Liver (tissue), 9 donors: ENCODE results near the gene FGD4. TPM values are rescaled to one million over a fixed set of nuclear protein-coding genes. Genes with fewer than 3 reads are reported as not detected.

ENCODE experiments used
- DNase-seq: peaks from one replicate; pipeline ENCODE4 v3.0.0-alpha.2; 2017; ENCODE audit warnings: low spot score
- H3K27ac ChIP-seq, 2 donors: one replicate each; pipeline ENCODE4 v1.7.0; 2013; ENCODE audit warnings: inconsistent platforms in 2 of 2, low read length in 2 of 2, control low read depth in 1 of 2, low read depth in 1 of 2, mild to moderate bottlenecking in 1 of 2
- H3K27me3 ChIP-seq, 4 donors: one replicate each; pipeline versions ENCODE4 v1.6.1 to v1.7.0; 2013; ENCODE audit warnings: low read length in 3 of 4, inconsistent platforms in 1 of 4, mild to moderate bottlenecking in 1 of 4, moderate library complexity in 1 of 4; ENCODE audit not compliant: control insufficient read depth in 4 of 4, insufficient read depth in 4 of 4
- H3K36me3 ChIP-seq, 4 donors: one replicate each; pipeline versions ENCODE4 v1.6.1 to v1.7.0; 2013; ENCODE audit warnings: low read length in 3 of 4, mild to moderate bottlenecking in 3 of 4, low read depth in 1 of 4, moderate library complexity in 1 of 4; ENCODE audit not compliant: control insufficient read depth in 4 of 4, insufficient read depth in 3 of 4
- H3K4me1 ChIP-seq, 4 donors: one replicate each; pipeline versions ENCODE4 v1.6.1 to v1.7.0; 2013; ENCODE audit warnings: low read length in 3 of 4, mild to moderate bottlenecking in 3 of 4, moderate library complexity in 1 of 4; ENCODE audit not compliant: control insufficient read depth in 4 of 4, insufficient read depth in 4 of 4
- H3K4me3 ChIP-seq, 3 donors: one replicate each; pipeline versions ENCODE4 v1.6.1 to v1.7.0; 2013; ENCODE audit warnings: low read length in 3 of 3, control low read depth in 1 of 3, low read depth in 1 of 3, mild to moderate bottlenecking in 1 of 3
- H3K9ac ChIP-seq, 2 donors: one replicate each; pipeline ENCODE4 v1.7.0; 2013; ENCODE audit warnings: low read length in 2 of 2, mild to moderate bottlenecking in 2 of 2, moderate library complexity in 2 of 2, control low read depth in 1 of 2, low read depth in 1 of 2
- H3K9me3 ChIP-seq, 4 donors: one replicate each; pipeline versions ENCODE4 v1.6.1 to v1.7.0; 2013; ENCODE audit warnings: low read length in 3 of 4; ENCODE audit not compliant: control insufficient read depth in 4 of 4
- ATF3 ChIP-seq: IDR thresholded peaks from 2 replicates; pipeline ENCODE4 v1.6.1; 2016; ENCODE audit warnings: antibody characterized with exemption
- CTCF ChIP-seq: fragments of 150-350 bp; IDR thresholded peaks from 2 replicates; pipeline ENCODE4 v1.5.1; 2017; ENCODE audit warnings: improper control_type of control experiment, low read depth, low read length; ENCODE audit not compliant: missing input control
- EGR1 ChIP-seq, 2 donors: IDR thresholded peaks; 2 replicates each; pipeline ENCODE4 v1.6.1; 2016 to 2018; ENCODE audit warnings: antibody characterized with exemption in 2 of 2, low read depth in 2 of 2
- FOXA1 ChIP-seq: IDR thresholded peaks from 2 replicates; pipeline ENCODE4 v1.6.1; 2016; ENCODE audit warnings: antibody characterized with exemption
- FOXA2 ChIP-seq: IDR thresholded peaks from 2 replicates; pipeline ENCODE4 v1.6.1; 2016; ENCODE audit warnings: antibody characterized with exemption
- GABPA ChIP-seq, 2 donors: IDR thresholded peaks in 1 of 2; conservative IDR thresholded peaks in 1 of 2; 2 replicates each; pipeline ENCODE4 v1.6.1; 2016; ENCODE audit warnings: antibody characterized with exemption in 2 of 2, mild to moderate bottlenecking in 1 of 2, moderate library complexity in 1 of 2
- HNF4A ChIP-seq, 2 donors: conservative IDR thresholded peaks; 2 replicates each; pipeline ENCODE4 v1.6.1; 2016; ENCODE audit warnings: antibody characterized with exemption in 2 of 2, mild to moderate bottlenecking in 2 of 2
- HNF4G ChIP-seq: IDR thresholded peaks from 2 replicates; pipeline ENCODE4 v1.6.1; 2016; ENCODE audit warnings: antibody characterized with exemption
- JUND ChIP-seq, 2 donors: IDR thresholded peaks; 2 replicates each; pipeline ENCODE4 v1.6.1; 2016; ENCODE audit warnings: antibody characterized with exemption in 2 of 2
- MAX ChIP-seq: IDR thresholded peaks from 2 replicates; pipeline ENCODE4 v1.6.1; 2016; ENCODE audit warnings: antibody characterized with exemption
- NR2F2 ChIP-seq: IDR thresholded peaks from 2 replicates; pipeline ENCODE4 v1.6.1; 2016; ENCODE audit warnings: antibody characterized with exemption
- RAD21 ChIP-seq, 2 donors: IDR thresholded peaks; 2 replicates each; pipeline ENCODE4 v1.6.1; 2016; ENCODE audit warnings: antibody characterized with exemption in 2 of 2, mild to moderate bottlenecking in 2 of 2
- REST ChIP-seq: IDR thresholded peaks from 2 replicates; pipeline ENCODE4 v1.6.1; 2016; ENCODE audit warnings: antibody characterized with exemption, mild to moderate bottlenecking
- RXRA ChIP-seq, 2 donors: IDR thresholded peaks; 2 replicates each; pipeline ENCODE4 v1.6.1; 2017 to 2018; ENCODE audit warnings: antibody characterized with exemption in 2 of 2, mild to moderate bottlenecking in 1 of 2
- SP1 ChIP-seq: IDR thresholded peaks from 2 replicates; pipeline ENCODE4 v1.6.1; 2018; ENCODE audit warnings: antibody characterized with exemption, mild to moderate bottlenecking
- TAF1 ChIP-seq: conservative IDR thresholded peaks from 2 replicates; pipeline ENCODE4 v1.6.1; 2016; ENCODE audit warnings: antibody characterized with exemption, mild to moderate bottlenecking
- YY1 ChIP-seq: IDR thresholded peaks from 2 replicates; pipeline ENCODE4 v1.6.1; 2016; ENCODE audit warnings: antibody characterized with exemption, mild to moderate bottlenecking
- ZBTB33 ChIP-seq: IDR thresholded peaks from 2 replicates; pipeline ENCODE4 v1.6.1; 2016; ENCODE audit warnings: antibody characterized with exemption
- WGBS: extraction: QIAGEN DNeasy Blood & Tissue Kit; methylation state at CpG from one replicate; pipeline ENCODE4 v1.1.7; 2013; 5-methylcytosine and 5-hydroxymethylcytosine counted together
- polyA plus RNA-seq, 2 donors: library from polyadenylated mRNA; stranded (reverse) in 1 of 2; unstranded in 1 of 2; fragments of 200-250 nt in 1 of 2; fragments of >200 nt in 1 of 2; fragmentation: Nextera tagmentation in 1 of 2; extraction: Ambion mirVana in 1 of 2; gene quantifications; one replicate each; pipeline versions ENCODE4 v1.2.1 to v1.2.3, GENCODE V29; 2013 to 2015
- total RNA-seq, 2 donors: library from RNA; depleted of rRNA; stranded (reverse); fragments of >200 nt; gene quantifications; one replicate each; pipeline ENCODE4 v1.2.3, GENCODE V29; 2014
- donor health status: healthy.
- donor health status: healthy.
- donor health status: healthy.
- donor health status: healthy.
- donor health status: healthy.

The FGD4 gene
- total and polyA plus RNA-seq, 4 donors = 3.8 to 26.4 (median 9.0) TPM

GRCh38 chr12:32419520-32419960 lies 20.2 kb downstream of the FGD4 start:
- no peak for TF ChIP-seq RAD21 (IDR thresholded peaks at IDR 0.05)
- TF ChIP-seq REST = no peak
- no peak for TF ChIP-seq TAF1
- no peak for TF ChIP-seq GABPA (IDR thresholded peaks at IDR 0.05 in 1 of 2, conservative IDR thresholded peaks at IDR 0.05 in 1 of 2)
- TF ChIP-seq CTCF = no peak
- TF ChIP-seq FOXA2 = no peak
- no peak for TF ChIP-seq JUND (IDR thresholded peaks at IDR 0.05)
- no peak for TF ChIP-seq ATF3
- TF ChIP-seq MAX = no peak
- no peak for TF ChIP-seq YY1
- no peak for TF ChIP-seq FOXA1
- no peak for TF ChIP-seq ZBTB33
- H3K27me3 ChIP-seq = no peaks in the 10 kb centered on the region
- H3K9me3 ChIP-seq = no peaks in the 10 kb centered on the region
- no peak for DNase-seq
- no peaks in the 10 kb centered on the region for H3K36me3 ChIP-seq
- H3K9ac ChIP-seq = no peak overlapping the region
- no peak overlapping the region for H3K4me3 ChIP-seq
- no peak overlapping the region for H3K27ac ChIP-seq
- H3K4me1 ChIP-seq = no peaks in the 10 kb centered on the region
- WGBS = 45% methylated on average over 2 of the region's 2 CpGs

- Histone ChIP-seq H3K4me1 (no peaks in the 10 kb centered on the region), H3K36me3 (no peaks in the 10 kb centered on the region), H3K9me3 (no peaks in the 10 kb centered on the region), H3K4me3 (no peak overlapping the region), H3K9ac (no peak overlapping the region), H3K27ac (no peak overlapping the region), H3K27me3 (no peaks in the 10 kb centered on the region)
- DNase-seq = no peak
- WGBS = 93% methylated on average over 2 of the region's 2 CpGs
- TF ChIP-seq MAX (no peak), EGR1 (IDR thresholded peaks at IDR 0.05; ENCODE audit: low read depth in 2 of 2) (no peak), CTCF (no peak), RXRA (IDR thresholded peaks at IDR 0.05) (no peak), ZBTB33 (no peak), SP1 (no peak), GABPA (IDR thresholded peaks at IDR 0.05 in 1 of 2, conservative IDR thresholded peaks at IDR 0.05 in 1 of 2) (no peak), FOXA1 (no peak), ATF3 (no peak), FOXA2 (no peak), TAF1 (no peak), HNF4G (no peak), JUND (IDR thresholded peaks at IDR 0.05) (no peak), NR2F2 (no peak), HNF4A (conservative IDR thresholded peaks at IDR 0.05) (no peak), RAD21 (IDR thresholded peaks at IDR 0.05) (no peak)
These were observed 21.0 kb downstream of the FGD4 start for GRCh38 chr12:32420356-32420755.
